GM23248 (cell line): Measurements from ENCODE around the gene UBC. TPM values are rescaled to one million over a fixed set of nuclear protein-coding genes. Genes with fewer than 3 reads are reported as not detected.

Experiments used
- DNase-seq: peaks from one replicate; pipeline ENCODE4 v3.0.0-alpha.2; 2015
- H2AFZ ChIP-seq: fragments of 200-600 bp; sonication (generic); 2 replicates; pipeline ENCODE4 v1.6.1; 2016; ENCODE audit warnings: antibody characterized with exemption
- H3F3A ChIP-seq: fragments of 200-600 bp; sonication (generic); 2 replicates; pipeline ENCODE4 v1.6.1; 2016; ENCODE audit warnings: mild to moderate bottlenecking, antibody characterized with exemption, mixed run types; ENCODE audit not compliant: insufficient read depth
- H3K27ac ChIP-seq: fragments of 200-600 bp; sonication (generic); 2 replicates; pipeline ENCODE4 v1.5.1; 2016; ENCODE audit warnings: mild to moderate bottlenecking
- H3K27me3 ChIP-seq: fragments of 200-600 bp; sonication (generic); replicated peaks from 2 replicates; pipeline ENCODE4 v1.6.1; 2016; ENCODE audit warnings: mild to moderate bottlenecking; ENCODE audit not compliant: insufficient read depth
- H3K36me3 ChIP-seq: fragments of 200-600 bp; sonication (generic); 2 replicates; pipeline ENCODE4 v1.6.1; 2016; ENCODE audit warnings: low read depth, mild to moderate bottlenecking
- H3K4me1 ChIP-seq: fragments of 200-600 bp; sonication (generic); 2 replicates; pipeline ENCODE4 v1.6.1; 2016; ENCODE audit warnings: mild to moderate bottlenecking; ENCODE audit not compliant: insufficient read depth
- H3K4me2 ChIP-seq: fragments of 200-600 bp; sonication (generic); one replicate; pipeline ENCODE4 v1.6.1; 2016; ENCODE audit warnings: mild to moderate bottlenecking; ENCODE audit not compliant: unreplicated experiment
- H3K4me3 ChIP-seq: fragments of 200-600 bp; sonication (generic); 2 replicates; pipeline ENCODE4 v1.5.1; 2016; ENCODE audit warnings: mild to moderate bottlenecking
- H3K79me2 ChIP-seq: fragments of 200-600 bp; sonication (generic); 2 replicates; pipeline ENCODE4 v1.6.1; 2016; ENCODE audit warnings: mild to moderate bottlenecking; ENCODE audit not compliant: insufficient read depth
- H3K9ac ChIP-seq: fragments of 200-600 bp; sonication (generic); 2 replicates; pipeline ENCODE4 v1.6.1; 2016; ENCODE audit warnings: mild to moderate bottlenecking
- H3K9me2 ChIP-seq: fragments of 200-600 bp; sonication (generic); 2 replicates; pipeline ENCODE4 v1.6.1; 2016; ENCODE audit warnings: mixed run types, mild to moderate bottlenecking, moderate library complexity; ENCODE audit not compliant: insufficient read depth
- H3K9me3 ChIP-seq: fragments of 200-600 bp; sonication (generic); one replicate; pipeline ENCODE4 v1.6.1; 2017; ENCODE audit warnings: low read depth
- H4K20me1 ChIP-seq: fragments of 200-600 bp; sonication (generic); 2 replicates; pipeline ENCODE4 v1.6.0; 2016; ENCODE audit not compliant: insufficient read depth
- EZH2 ChIP-seq: fragments of 200-600 bp; sonication (generic); IDR thresholded peaks from 2 replicates; pipeline ENCODE4 v1.6.1; 2018; ENCODE audit warnings: antibody characterized with exemption, mild to moderate bottlenecking; ENCODE audit not compliant: insufficient read depth, poor library complexity, severe bottlenecking
- EZH2phosphoT487 ChIP-seq: fragments of 200-600 bp; sonication (generic); IDR thresholded peaks from 2 replicates; pipeline ENCODE4 v1.6.1; 2018; ENCODE audit warnings: antibody characterized with exemption, moderate library complexity, mild to moderate bottlenecking, low read depth; ENCODE audit not compliant: insufficient read depth
- WGBS, 2 experiments: methylation state at CpG; one replicate each; pipeline ENCODE4 v1.1.6; 2015 to 2017; ENCODE audit warnings: low lambda C conversion rate in 2 of 2, low coverage in 1 of 2; ENCODE audit errors: missing lambda C conversion rate in 2 of 2; 5-methylcytosine and 5-hydroxymethylcytosine counted together
- in situ Hi-C: fragments of 300-500 bp; cut with MboI; formaldehyde crosslinking; loops from 2 replicates; pipeline ENCODE4 v1.15.0; 2020
- polyA plus RNA-seq: library from polyadenylated mRNA; unstranded; fragments of >200 nt; fragmentation: Nextera tagmentation; extraction: Ambion mirVana; gene quantifications from 2 replicates; pipeline ENCODE4 v1.2.1, GENCODE V29; 2016
- total RNA-seq: library from RNA; depleted of rRNA; stranded (reverse); fragments of >200 nt; shearing (Covaris generic); gene quantifications from 2 replicates; pipeline ENCODE4 v1.2.3, GENCODE V29; 2014

UBC gene
- total and polyA plus RNA-seq, 2 experiments from 2014 or later = 1,490 to 1,496 TPM

DNA sequence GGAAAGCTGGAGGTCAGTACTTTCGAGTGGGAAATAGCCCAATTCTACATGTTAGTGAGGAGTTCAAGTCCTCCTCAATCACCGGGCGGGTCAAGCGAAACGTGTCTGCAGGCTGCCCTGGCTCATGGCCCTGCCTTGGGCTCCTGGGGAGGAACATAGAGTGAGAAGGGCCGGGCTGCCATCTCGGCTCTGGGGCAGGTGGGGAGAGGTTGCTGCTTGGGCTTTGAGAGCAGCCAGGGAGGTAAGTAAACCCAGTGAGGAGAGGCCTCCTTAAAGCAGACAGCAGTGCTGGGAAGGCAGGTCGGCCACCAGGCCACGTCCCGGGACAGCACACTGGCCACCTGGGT, 32.0 kb upstream of the UBC start:
- H2AFZ ChIP-seq = no peak overlapping the region
- H3K9me2 ChIP-seq = no peaks in the 10 kb centered on the region
- H3K9ac ChIP-seq = no peak overlapping the region
- no peak for TF ChIP-seq EZH2
- TF ChIP-seq EZH2phosphoT487 = no peak
- H4K20me1 ChIP-seq = no peaks in the 10 kb centered on the region
- 88% methylated on average over 8 to 10 of the region's 10 CpGs for WGBS, 2 experiments
- no peak overlapping the region for H3K4me3 ChIP-seq
- no peaks in the 10 kb centered on the region for H3K9me3 ChIP-seq
- no peaks in the 10 kb centered on the region for H3K79me2 ChIP-seq
- H3K4me2 ChIP-seq = no peak overlapping the region
- H3F3A ChIP-seq = peaks cover 7% of the 10 kb centered on the region; the same call in 1 of the 2 replicates
- no peaks in the 10 kb centered on the region for H3K36me3 ChIP-seq
- no peak for DNase-seq
- H3K27me3 ChIP-seq = no peaks in the 10 kb centered on the region
- H3K27ac ChIP-seq = no peak overlapping the region
- in situ Hi-C loops = no loop called here
- H3K4me1 ChIP-seq = no peaks in the 10 kb centered on the region

DNA sequence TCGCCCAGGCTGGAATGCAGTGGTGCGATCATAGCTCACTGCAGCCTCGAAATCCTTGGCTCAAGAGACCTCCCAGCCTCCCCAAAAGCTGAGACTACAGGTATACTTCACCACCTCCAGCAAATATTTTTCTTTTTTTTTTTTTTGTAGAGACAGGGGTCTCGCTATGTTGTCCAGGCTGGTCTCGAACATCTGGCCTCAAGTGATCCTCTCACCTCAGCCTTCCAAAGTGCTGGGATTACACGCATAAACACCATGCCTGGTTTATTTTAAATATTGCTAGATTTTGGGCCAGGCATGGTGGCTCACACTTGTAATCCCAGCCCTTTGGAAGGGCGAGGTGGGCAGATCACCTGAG, 26.7 kb upstream of the UBC start:
- Histone ChIP-seq H3F3A (peaks cover 49% of the 10 kb centered on the region), H3K9me2 (no peaks in the 10 kb centered on the region), H3K36me3 (no peaks in the 10 kb centered on the region), H3K4me2 (peak overlapping the region; percentile 79), H2AFZ (peak overlapping the region; percentile 75), H3K4me1 (peaks cover 33% of the 10 kb centered on the region), H3K27ac (peak overlapping the region; percentile 97), H4K20me1 (no peaks in the 10 kb centered on the region), H3K9me3 (no peaks in the 10 kb centered on the region), H3K4me3 (peak overlapping the region; percentile 65), H3K79me2 (no peaks in the 10 kb centered on the region), H3K9ac (peak overlapping the region; percentile 50), H3K27me3 (no peaks in the 10 kb centered on the region)
- no peak for DNase-seq
- in situ Hi-C loops = no loop called here
- 89 to 94% methylated on average over 7 of the region's 7 CpGs for WGBS, 2 experiments
- no peak for TF ChIP-seq EZH2phosphoT487
- TF ChIP-seq EZH2 = no peak

DNA sequence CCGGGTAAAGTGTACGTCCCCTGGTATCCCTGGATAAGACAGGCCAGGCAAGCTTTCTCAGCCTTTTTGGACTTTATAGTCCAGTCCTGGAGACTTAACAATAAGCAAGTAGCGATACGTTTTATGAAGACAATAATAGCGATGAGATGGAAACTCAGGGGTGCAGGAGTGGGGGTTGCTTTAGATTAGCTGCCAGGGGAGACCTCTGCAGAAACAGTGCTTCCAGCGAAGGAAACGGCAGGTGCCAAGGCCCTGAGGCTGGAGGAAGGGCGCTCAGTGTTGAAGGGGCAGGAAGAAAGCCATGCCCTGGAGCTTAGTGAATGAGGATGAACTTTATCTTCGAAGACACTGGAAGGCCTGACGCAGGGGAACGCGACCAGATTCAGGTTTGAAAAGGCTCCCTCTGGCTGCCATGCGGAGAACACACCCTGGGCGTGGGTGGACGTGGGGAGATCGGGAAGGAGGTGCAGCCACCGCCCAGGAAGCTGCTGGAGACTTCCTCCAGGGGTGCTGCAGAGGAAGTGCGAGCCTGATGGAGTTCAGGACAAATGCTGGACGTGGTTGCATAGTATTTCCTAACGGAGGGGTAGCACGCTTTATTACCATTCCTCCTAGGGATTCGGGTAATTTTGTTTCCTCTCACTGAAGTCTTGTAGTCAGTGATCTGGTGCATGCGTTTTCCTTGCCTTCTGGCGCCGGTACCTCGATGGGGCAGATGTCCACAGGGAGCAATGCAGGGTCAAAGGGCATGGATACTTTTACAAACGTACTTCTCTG, 26.1 kb upstream of the UBC start:
- WGBS, 2 experiments = 13 to 20% methylated on average over 27 of the region's 27 CpGs
- Histone ChIP-seq H3K36me3 (no peaks in the 10 kb centered on the region), H3K27me3 (no peaks in the 10 kb centered on the region), H4K20me1 (no peaks in the 10 kb centered on the region), H3K4me2 (peak overlapping the region; percentile 79), H3K9me2 (no peaks in the 10 kb centered on the region), H3K9ac (peak overlapping the region; percentile 84), H3K79me2 (no peaks in the 10 kb centered on the region), H3K4me1 (peaks cover 33% of the 10 kb centered on the region), H3K9me3 (no peaks in the 10 kb centered on the region), H3K4me3 (peak overlapping the region; percentile 65), H3F3A (peaks cover 49% of the 10 kb centered on the region), H2AFZ (peak overlapping the region; percentile 75), H3K27ac (peak overlapping the region; percentile 97)
- peak; percentile 98 for DNase-seq
- in situ Hi-C loops = no loop called here
- no peak for TF ChIP-seq EZH2
- TF ChIP-seq EZH2phosphoT487 = no peak

- no peaks in the 10 kb centered on the region for H4K20me1 ChIP-seq
- no peaks in the 10 kb centered on the region for H3K36me3 ChIP-seq
These were observed 25.6 kb upstream of the UBC start for GRCh38 chr12:124940143-124940392.

More at GRCh38 chr12:124940143-124940392, 25.6 kb upstream of the UBC start:
- Histone ChIP-seq H3K9me3 (no peaks in the 10 kb centered on the region), H3K79me2 (no peaks in the 10 kb centered on the region), H3K27me3 (no peaks in the 10 kb centered on the region), H3K27ac (peak overlapping the region; percentile 97), H3K4me3 (peak overlapping the region; percentile 65), H3K9me2 (no peaks in the 10 kb centered on the region), H2AFZ (no peak overlapping the region), H3K9ac (peak overlapping the region; percentile 84; the same call in 1 of the 2 replicates), H3K4me1 (peaks cover 33% of the 10 kb centered on the region), H3F3A (peaks cover 49% of the 10 kb centered on the region), H3K4me2 (peak overlapping the region; percentile 79)
- 1 to 2% methylated on average over 8 of the region's 8 CpGs for WGBS, 2 experiments
- TF ChIP-seq EZH2phosphoT487 (no peak), EZH2 (no peak)
- in situ Hi-C loops = no loop called here
- no peak for DNase-seq
